ENCODE measurements around the gene SPPL3. TPM values are rescaled to one million over a fixed set of nuclear protein-coding genes. Genes with fewer than 3 reads are reported as not detected.
A peak's percentile ranks its signal among the peaks of the same experiment; 100 is the strongest.

SPPL3 gene
- total and polyA plus RNA-seq, 4 donors: 14.2 to 52.3 (median 29.6) TPM

- DNase-seq: peak; percentile 42 to 51 (median 51)
- Histone ChIP-seq H3K4me3 (no peak overlapping the region), H3K27ac (ENCODE audit: low read depth in 1 of 2, low read length in 1 of 2) (no peak overlapping the region), H3K27me3 (ENCODE audit: control insufficient read depth in 3 of 3, insufficient read depth in 3 of 3, low read length in 2 of 3) (no peaks in the 10 kb centered on the region), H3K4me1 (ENCODE audit: control insufficient read depth in 5 of 5, insufficient read depth in 5 of 5, low read length in 5 of 5) (no peaks in the 10 kb centered on the region), H3K36me3 (ENCODE audit: control insufficient read depth in 4 of 4, insufficient read depth in 4 of 4, low read length in 4 of 4) (no peaks in the 10 kb centered on the region), H3K9me3 (ENCODE audit: control insufficient read depth in 4 of 4, insufficient read depth in 3 of 4, low read length in 3 of 4) (peaks cover 0 to 3% (median 0%) of the 10 kb centered on the region in 4 donors), H3K9ac (ENCODE audit: insufficient read depth in 1 of 2, low read length in 2 of 2) (no peak overlapping the region)
- TF ChIP-seq CTCF (IDR thresholded peaks at IDR 0.05; ENCODE audit: control extremely low read depth, extremely low read depth): peak; percentile 34
- ATAC-seq (ENCODE audit: insufficient read depth, low FRiP score): peak; percentile 41
- WGBS, 2 donors: 41 to 51% methylated on average over 9 of the region's 9 CpGs
Measured at GRCh38 chr12:120944645-120945217, 40.6 kb upstream of the SPPL3 start.

- no peak for ATAC-seq (ENCODE audit: insufficient read depth, low FRiP score)
- no peak overlapping the region for H3K9ac ChIP-seq (ENCODE audit: insufficient read depth in 1 of 2, low read length in 2 of 2)
- peaks cover 0 to 3% (median 0%) of the 10 kb centered on the region in 4 donors for H3K9me3 ChIP-seq (ENCODE audit: control insufficient read depth in 4 of 4, insufficient read depth in 3 of 4, low read length in 3 of 4)
- no peak overlapping the region for H3K4me3 ChIP-seq
- no peaks in the 10 kb centered on the region for H3K36me3 ChIP-seq (ENCODE audit: control insufficient read depth in 4 of 4, insufficient read depth in 4 of 4, low read length in 4 of 4)
- H3K27me3 ChIP-seq (ENCODE audit: control insufficient read depth in 3 of 3, insufficient read depth in 3 of 3, low read length in 2 of 3): no peaks in the 10 kb centered on the region
- 66 to 83% methylated on average over 3 of the region's 3 CpGs for WGBS, 2 donors
- DNase-seq: no peak
- no peak overlapping the region for H3K27ac ChIP-seq (ENCODE audit: low read depth in 1 of 2, low read length in 1 of 2)
- TF ChIP-seq CTCF (IDR thresholded peaks at IDR 0.05; ENCODE audit: control extremely low read depth, extremely low read depth): no peak
- H3K4me1 ChIP-seq (ENCODE audit: control insufficient read depth in 5 of 5, insufficient read depth in 5 of 5, low read length in 5 of 5): no peaks in the 10 kb centered on the region
Measured at GRCh38 chr12:120943482-120943881, 39.3 kb upstream of the SPPL3 start.

GRCh38 chr12:120941846-120942405 lies 37.8 kb upstream of the SPPL3 start:
- ATAC-seq (ENCODE audit: insufficient read depth, low FRiP score) (no peak), DNase-seq (no peak)
- Histone ChIP-seq H3K9ac (ENCODE audit: insufficient read depth in 1 of 2, low read length in 2 of 2) (no peak overlapping the region), H3K9me3 (ENCODE audit: control insufficient read depth in 4 of 4, insufficient read depth in 3 of 4, low read length in 3 of 4) (peaks cover 0 to 3% (median 0%) of the 10 kb centered on the region in 4 donors), H3K4me1 (ENCODE audit: control insufficient read depth in 5 of 5, insufficient read depth in 5 of 5, low read length in 5 of 5) (no peaks in the 10 kb centered on the region), H3K36me3 (ENCODE audit: control insufficient read depth in 4 of 4, insufficient read depth in 4 of 4, low read length in 4 of 4) (no peaks in the 10 kb centered on the region), H3K27ac (ENCODE audit: low read depth in 1 of 2, low read length in 1 of 2) (no peak overlapping the region), H3K27me3 (ENCODE audit: control insufficient read depth in 3 of 3, insufficient read depth in 3 of 3, low read length in 2 of 3) (no peaks in the 10 kb centered on the region), H3K4me3 (no peak overlapping the region)
- TF ChIP-seq CTCF (IDR thresholded peaks at IDR 0.05; ENCODE audit: control extremely low read depth, extremely low read depth): no peak
- 61 to 70% methylated on average over 3 of the region's 3 CpGs for WGBS, 2 donors
